HepG2 (cell line): ENCODE measurements around the gene ELL. TPM values are rescaled to one million over a fixed set of nuclear protein-coding genes. Genes with fewer than 3 reads are reported as not detected.

Source experiments
- ATAC-seq: fragments of 200-7000 bp; cut with Tn5 transposase; 3 replicates; pipeline ENCODE4 v1.9.1; 2020; ENCODE audit warnings: mild to moderate bottlenecking, moderate library complexity
- BruUV-seq: library from RNA; stranded (reverse); fragments of 400-500 nt; replicated peaks from 2 replicates; lab custom pipeline; 2021; lab: Mats Ljungman, UMichigan
- CTCF ChIA-PET: fragments of 300-600 bp; formaldehyde crosslinking; extraction: SDS; loops from one replicate; lab custom pipeline; 2021; ENCODE audit warnings: low total read pairs, inconsistent platforms, low intra/inter-chr PET ratio; lab: Yijun Ruan, JAX
- POLR2A ChIA-PET: fragments of 350-600 bp; sonication (Branson Sonifier 250); formaldehyde crosslinking; loops from one replicate; lab custom pipeline; 2020; ENCODE audit warnings: antibody characterized with exemption, inconsistent platforms; lab: Yijun Ruan, JAX
- DNase-seq: peaks from one replicate; pipeline ENCODE4 v3.0.0-alpha.2; 2015; ENCODE audit warnings: low spot score
- FAIRE-seq: peaks from 3 replicates; lab custom pipeline; 2011; peaks lifted over from hg19 to GRCh38; lab: Jason Lieb, UNC
- H2AFZ ChIP-seq: one replicate; pipeline ENCODE4 v1.6.1; 2011; ENCODE audit warnings: low read length, inconsistent platforms
- H3K27ac ChIP-seq: fragments of 300-600 bp; 3 replicates; pipeline ENCODE4 v1.8.0; 2011; ENCODE audit warnings: mixed run types, mild to moderate bottlenecking, mixed read lengths, low read length, inconsistent platforms; ENCODE audit not compliant: insufficient read depth; ENCODE audit errors: extremely low read length
- H3K27me3 ChIP-seq, 2 experiments: fragments of 200-600 bp in 1 of 2; 2 replicates in 1 of 2; 3 replicates in 1 of 2; pipeline versions ENCODE4 v1.6.0 to v1.8.0; 2011; ENCODE audit warnings: low read length in 2 of 2, mild to moderate bottlenecking in 2 of 2, moderate library complexity in 2 of 2, inconsistent platforms in 1 of 2; ENCODE audit not compliant: insufficient read depth in 2 of 2, control insufficient read depth in 1 of 2
- H3K36me3 ChIP-seq, 2 experiments: fragments of 200-600 bp in 1 of 2; replicated peaks in 1 of 2; 2 replicates in 1 of 2; 3 replicates in 1 of 2; pipeline versions ENCODE4 v1.5.1 to v1.8.0; 2011; ENCODE audit warnings: low read length in 2 of 2, inconsistent platforms in 1 of 2; ENCODE audit not compliant: insufficient read depth in 2 of 2, control insufficient read depth in 1 of 2
- H3K4me1 ChIP-seq: 2 replicates; pipeline ENCODE4 v1.5.1; 2012; ENCODE audit warnings: low read length, inconsistent platforms; ENCODE audit not compliant: insufficient read depth
- H3K4me2 ChIP-seq: 2 replicates; pipeline ENCODE4 v1.6.0; 2011; ENCODE audit warnings: low read depth, low read length, inconsistent platforms
- H3K4me3 ChIP-seq, 3 experiments: fragments of 200-600 bp in 1 of 3; sonication (generic), shearing (Covaris generic) in 1 of 3; replicated peaks in 1 of 3; 2 replicates each; pipeline ENCODE4 v1.5.1; 2011 to 2016; ENCODE audit warnings: low read length in 3 of 3, inconsistent platforms in 2 of 3, low read depth in 2 of 3, mild to moderate bottlenecking in 2 of 3, control low read depth in 1 of 3, mixed read lengths in 1 of 3; ENCODE audit not compliant: insufficient read depth in 1 of 3
- H3K79me2 ChIP-seq: one replicate; pipeline ENCODE4 v1.6.1; 2011; ENCODE audit warnings: low read length, inconsistent platforms; ENCODE audit not compliant: insufficient read depth
- H3K9ac ChIP-seq: 2 replicates; pipeline ENCODE4 v1.6.0; 2011; ENCODE audit warnings: mild to moderate bottlenecking, low read depth, low read length, inconsistent platforms; ENCODE audit not compliant: insufficient read depth
- H3K9me3 ChIP-seq: 2 replicates; pipeline ENCODE4 v1.5.1; 2012; ENCODE audit warnings: mild to moderate bottlenecking, low read length
- H4K20me1 ChIP-seq: 2 replicates; pipeline ENCODE4 v1.6.0; 2011; ENCODE audit warnings: inconsistent platforms, mild to moderate bottlenecking, low read length, moderate library complexity; ENCODE audit not compliant: insufficient read depth
- GTF3A ChIP-seq: sonication (generic); formaldehyde crosslinking; conservative IDR thresholded peaks from 2 replicates; pipeline ENCODE4 v1.4.0; 2020; ENCODE audit warnings: mild to moderate bottlenecking, missing genetic modification reagents
- KLF13 ChIP-seq: sonication (generic); formaldehyde crosslinking; IDR thresholded peaks from 2 replicates; pipeline ENCODE4 v1.4.0; 2020; ENCODE audit warnings: mild to moderate bottlenecking, missing genetic modification reagents
- RBM22 ChIP-seq: fragments of 200-400 bp; formaldehyde crosslinking; optimal IDR thresholded peaks from 2 replicates; pipeline ENCODE3; 2017; ENCODE audit warnings: mild to moderate bottlenecking, low read length, moderate library complexity
- STAG1 ChIP-seq: sonication (generic); formaldehyde crosslinking; IDR thresholded peaks from 2 replicates; pipeline ENCODE4 v1.4.0; 2020; ENCODE audit warnings: missing genetic modification reagents
- TGIF2 ChIP-seq: IDR thresholded peaks from 2 replicates; pipeline ENCODE4 v1.6.1; 2016; ENCODE audit warnings: control low read depth, missing compliant biosample characterization
- ZNF225 ChIP-seq: sonication (generic); formaldehyde crosslinking; IDR thresholded peaks from 2 replicates; pipeline ENCODE4 v1.4.0; 2020; ENCODE audit warnings: mild to moderate bottlenecking, missing genetic modification reagents
- ZNF296 ChIP-seq: sonication (generic); formaldehyde crosslinking; conservative IDR thresholded peaks from 2 replicates; pipeline ENCODE4 v1.5.0; 2020; ENCODE audit warnings: mild to moderate bottlenecking, missing genetic modification reagents
- ZNF530 ChIP-seq: sonication (generic); formaldehyde crosslinking; IDR thresholded peaks from 2 replicates; pipeline ENCODE4 v1.5.0; 2020; ENCODE audit warnings: low read depth, mild to moderate bottlenecking, missing genetic modification reagents
- ZNF614 ChIP-seq: IDR thresholded peaks from 2 replicates; pipeline ENCODE4 v1.6.1; 2018; ENCODE audit warnings: missing biosample characterization, missing genetic modification reagents, inconsistent platforms, borderline replicate concordance
- ZSCAN20 ChIP-seq: sonication (generic); formaldehyde crosslinking; IDR thresholded peaks from 2 replicates; pipeline ENCODE4 v1.4.0; 2020; ENCODE audit warnings: missing genetic modification reagents, mild to moderate bottlenecking, borderline replicate concordance
- ZSCAN21 ChIP-seq: sonication (generic); formaldehyde crosslinking; IDR thresholded peaks from 2 replicates; pipeline ENCODE4 v1.8.0; 2022; ENCODE audit warnings: mild to moderate bottlenecking, missing genetic modification reagents, moderate library complexity, borderline replicate concordance
- WGBS: methylation state at CpG from one replicate; pipeline ENCODE4 v1.1.6; 2017; ENCODE audit warnings: low lambda C conversion rate; 5-methylcytosine and 5-hydroxymethylcytosine counted together
- in situ Hi-C: cut with HindIII; loops from 2 replicates; pipeline ENCODE4 v1.10.0; 2017; ENCODE audit warnings: low pct_unique_long_range_greater_than_20kb; ENCODE audit not compliant: extremely low pct_ligation_motif_present
- intact Hi-C: fragments of 100-400 bp; cut with micrococcal nuclease; formaldehyde crosslinking; loops from one replicate; pipeline ENCODE4 v1.10.0; 2022; ENCODE audit not compliant: unreplicated experiment
- polyA plus RNA-seq, 8 experiments: library from polyadenylated mRNA; depleted of rRNA in 3 of 8; stranded (reverse) in 7 of 8; unstranded in 1 of 8; fragments of >200 nt; fragmentation: Illumina TruSeq in 4 of 8; extraction: Trizol in 4 of 8; gene quantifications; 2 replicates each; pipeline versions ENCODE4 v1.2.1 to v1.2.3, GENCODE V29; 2011 to 2016; ENCODE audit warnings: low read depth in 4 of 8, missing spikeins in 1 of 8, mixed read lengths in 1 of 8; ENCODE audit not compliant: insufficient read depth in 1 of 8
- total RNA-seq, 5 experiments: library from RNA; depleted of rRNA; stranded (reverse); fragments of >200 nt; fragmentation: Illumina TruSeq; extraction: Trizol; gene quantifications; 2 replicates each; pipeline ENCODE4 v1.2.3, GENCODE V29; 2016; ENCODE audit warnings: low read depth in 1 of 5
- TF ChIP-seq, protein P1 (sequence below): sonication (generic); formaldehyde crosslinking; IDR thresholded peaks from 2 replicates; pipeline ENCODE4 v1.5.0; 2020; ENCODE audit warnings: mild to moderate bottlenecking, missing genetic modification reagents
- TF ChIP-seq, protein P2 (sequence below): sonication (generic); formaldehyde crosslinking; IDR thresholded peaks from 2 replicates; pipeline ENCODE4 v1.4.0; 2020; ENCODE audit warnings: missing genetic modification reagents, borderline replicate concordance

Gene ELL
- total and polyA plus RNA-seq, 2 of the 13 experiments (the other 11 are each of a cell fraction or from before 2014, with no cell fraction given): 3.7 to 5.4 TPM

DNA sequence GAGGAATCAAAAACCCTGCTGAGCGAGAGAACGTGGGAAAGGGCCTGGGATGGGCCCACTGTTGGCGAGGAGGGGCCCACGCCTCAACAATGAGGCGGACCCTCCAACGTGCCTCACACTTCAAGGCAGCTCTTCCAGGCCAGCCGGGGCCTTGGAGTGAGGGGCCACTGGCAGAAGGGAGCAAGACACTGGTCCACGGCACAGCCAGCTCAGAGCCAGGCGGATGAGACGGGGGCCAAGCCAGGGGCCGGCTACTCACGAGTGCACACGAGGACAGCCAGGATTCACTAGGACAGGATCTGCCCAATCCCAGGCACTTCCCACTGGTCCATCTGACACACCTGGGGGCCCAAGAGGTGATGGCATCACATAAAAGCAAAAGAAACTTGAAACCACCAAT is 20.5 kb downstream of the ELL start:
- peaks cover 55% of the 10 kb centered on the region for H3K4me1 ChIP-seq
- no peak for DNase-seq
- H3K4me2 ChIP-seq: no peak overlapping the region
- H3K27me3 ChIP-seq: no peaks in the 10 kb centered on the region
- peaks cover 0 to 6% of the 10 kb centered on the region in 2 experiments; a peak in 1 of 5 replicates for H3K36me3 ChIP-seq
- 85% methylated on average over 8 of the region's 13 CpGs for WGBS
- no peak overlapping the region for H3K4me3 ChIP-seq
- BruUV-seq: no TSS peak
- H4K20me1 ChIP-seq: peaks cover 80% of the 10 kb centered on the region; the same call in 1 of the 2 replicates
- no peaks in the 10 kb centered on the region for H3K9me3 ChIP-seq
- H3K9ac ChIP-seq: no peak overlapping the region
- ChIA-PET CTCF (no interaction called here), POLR2A (no interaction called here)
- no peak for FAIRE-seq
- no peak for ATAC-seq
- intact Hi-C loops (no loop called here), in situ Hi-C loops (no loop called here)
- TF ChIP-seq ZNF530 (no peak), RBM22 (no peak), GTF3A (CRISPR knock-in tag) (no peak), ZSCAN20 (no peak), STAG1 (no peak), ZNF225 (no peak), ZSCAN21 (CRISPR knock-in tag) (no peak), KLF13 (no peak), ZNF614 (CRISPR knock-in tag) (no peak), TGIF2 (CRISPR knock-in tag) (no peak), ZNF296 (no peak)
- TF ChIP-seq, protein P1, sequence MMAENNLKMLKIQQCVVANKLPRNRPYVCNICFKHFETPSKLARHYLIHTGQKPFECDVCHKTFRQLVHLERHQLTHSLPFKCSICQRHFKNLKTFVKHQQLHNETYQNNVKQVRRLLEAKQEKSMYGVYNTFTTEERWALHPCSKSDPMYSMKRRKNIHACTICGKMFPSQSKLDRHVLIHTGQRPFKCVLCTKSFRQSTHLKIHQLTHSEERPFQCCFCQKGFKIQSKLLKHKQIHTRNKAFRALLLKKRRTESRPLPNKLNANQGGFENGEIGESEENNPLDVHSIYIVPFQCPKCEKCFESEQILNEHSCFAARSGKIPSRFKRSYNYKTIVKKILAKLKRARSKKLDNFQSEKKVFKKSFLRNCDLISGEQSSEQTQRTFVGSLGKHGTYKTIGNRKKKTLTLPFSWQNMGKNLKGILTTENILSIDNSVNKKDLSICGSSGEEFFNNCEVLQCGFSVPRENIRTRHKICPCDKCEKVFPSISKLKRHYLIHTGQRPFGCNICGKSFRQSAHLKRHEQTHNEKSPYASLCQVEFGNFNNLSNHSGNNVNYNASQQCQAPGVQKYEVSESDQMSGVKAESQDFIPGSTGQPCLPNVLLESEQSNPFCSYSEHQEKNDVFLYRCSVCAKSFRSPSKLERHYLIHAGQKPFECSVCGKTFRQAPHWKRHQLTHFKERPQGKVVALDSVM (CRISPR knock-in tag): no peak
- TF ChIP-seq, protein P2, sequence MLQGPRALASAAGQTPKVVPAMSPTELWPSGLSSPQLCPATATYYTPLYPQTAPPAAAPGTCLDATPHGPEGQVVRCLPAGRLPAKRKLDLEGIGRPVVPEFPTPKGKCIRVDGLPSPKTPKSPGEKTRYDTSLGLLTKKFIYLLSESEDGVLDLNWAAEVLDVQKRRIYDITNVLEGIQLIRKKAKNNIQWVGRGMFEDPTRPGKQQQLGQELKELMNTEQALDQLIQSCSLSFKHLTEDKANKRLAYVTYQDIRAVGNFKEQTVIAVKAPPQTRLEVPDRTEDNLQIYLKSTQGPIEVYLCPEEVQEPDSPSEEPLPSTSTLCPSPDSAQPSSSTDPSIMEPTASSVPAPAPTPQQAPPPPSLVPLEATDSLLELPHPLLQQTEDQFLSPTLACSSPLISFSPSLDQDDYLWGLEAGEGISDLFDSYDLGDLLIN (CRISPR knock-in tag): no peak
- H2AFZ ChIP-seq: no peak overlapping the region
- no peak overlapping the region for H3K27ac ChIP-seq
- H3K79me2 ChIP-seq: peaks cover 94% of the 10 kb centered on the region
